HepG2 (cell line): Measurements from ENCODE around the gene GNRHR. TPM values are rescaled to one million over a fixed set of nuclear protein-coding genes. Genes with fewer than 3 reads are reported as not detected.

ENCODE experiments used
- ATF4 ChIP-seq, 2 experiments: fragments of 450-650 bp in 1 of 2; sonication (generic) in 1 of 2; formaldehyde crosslinking; IDR thresholded peaks; 2 replicates each; pipeline versions ENCODE4 v1.5.0 to v1.8.0; 2020 to 2022; ENCODE audit warnings: mild to moderate bottlenecking in 1 of 2, missing genetic modification reagents in 1 of 2
- GMEB2 ChIP-seq: IDR thresholded peaks from 2 replicates; pipeline ENCODE4 v1.6.1; 2016; ENCODE audit warnings: missing biosample characterization, missing genetic modification reagents, low read depth
- HNF4A ChIP-seq: sonication (generic); formaldehyde crosslinking; IDR thresholded peaks from 2 replicates; pipeline ENCODE4 v1.4.0; 2020; ENCODE audit warnings: missing genetic modification reagents
- HOMEZ ChIP-seq: IDR thresholded peaks from 2 replicates; pipeline ENCODE4 v1.6.1; 2016; ENCODE audit warnings: low read depth
- KAT7 ChIP-seq: IDR thresholded peaks from 2 replicates; pipeline ENCODE4 v1.6.1; 2018; ENCODE audit warnings: borderline replicate concordance, missing compliant biosample characterization
- KDM4B ChIP-seq: sonication (generic); formaldehyde crosslinking; IDR thresholded peaks from 2 replicates; pipeline ENCODE4 v1.4.0; 2020; ENCODE audit warnings: missing genetic modification reagents
- KLF9 ChIP-seq: IDR thresholded peaks from 2 replicates; pipeline ENCODE4 v1.6.1; 2016; ENCODE audit warnings: low read depth
- MAFF ChIP-seq: IDR thresholded peaks from 2 replicates; pipeline ENCODE4 v1.6.1; 2011; ENCODE audit warnings: low read depth, low read length, improper control_type of control experiment
- NFYC ChIP-seq: IDR thresholded peaks from 2 replicates; pipeline ENCODE4 v1.6.1; 2016; ENCODE audit warnings: missing genetic modification reagents, missing compliant biosample characterization
- RNF219 ChIP-seq: sonication (generic); formaldehyde crosslinking; IDR thresholded peaks from 2 replicates; pipeline ENCODE4 v1.5.0; 2020; ENCODE audit warnings: mild to moderate bottlenecking, missing genetic modification reagents
- RXRA ChIP-seq: sonication (generic); formaldehyde crosslinking; IDR thresholded peaks from 2 replicates; pipeline ENCODE4 v1.5.1; 2020; ENCODE audit warnings: missing genetic modification reagents
- RXRB ChIP-seq: IDR thresholded peaks from 2 replicates; pipeline ENCODE4 v1.6.1; 2016; ENCODE audit warnings: borderline replicate concordance, missing genetic modification reagents, missing compliant biosample characterization
- ZBTB26 ChIP-seq: IDR thresholded peaks from 2 replicates; pipeline ENCODE4 v1.6.1; 2016; ENCODE audit warnings: missing compliant biosample characterization, missing genetic modification reagents, borderline replicate concordance
- ZBTB38 ChIP-seq: sonication (generic); formaldehyde crosslinking; IDR thresholded peaks from 2 replicates; pipeline ENCODE4 v1.5.1; 2020; ENCODE audit warnings: mild to moderate bottlenecking, missing genetic modification reagents
- ZNF768 ChIP-seq: sonication (generic); formaldehyde crosslinking; IDR thresholded peaks from 2 replicates; pipeline ENCODE4 v1.4.0; 2020; ENCODE audit warnings: missing genetic modification reagents
- polyA plus RNA-seq, 8 experiments: library from polyadenylated mRNA; depleted of rRNA in 3 of 8; stranded (reverse) in 7 of 8; unstranded in 1 of 8; fragments of >200 nt; fragmentation: Illumina TruSeq in 4 of 8; extraction: Trizol in 4 of 8; gene quantifications; 2 replicates each; pipeline versions ENCODE4 v1.2.1 to v1.2.3, GENCODE V29; 2011 to 2016; ENCODE audit warnings: low read depth in 4 of 8, missing spikeins in 1 of 8, mixed read lengths in 1 of 8; ENCODE audit not compliant: insufficient read depth in 1 of 8
- total RNA-seq, 5 experiments: library from RNA; depleted of rRNA; stranded (reverse); fragments of >200 nt; fragmentation: Illumina TruSeq; extraction: Trizol; gene quantifications; 2 replicates each; pipeline ENCODE4 v1.2.3, GENCODE V29; 2016; ENCODE audit warnings: low read depth in 1 of 5
- TF ChIP-seq, protein P1 (sequence below): sonication (generic); formaldehyde crosslinking; conservative IDR thresholded peaks from 2 replicates; pipeline ENCODE4 v1.8.0; 2022; ENCODE audit warnings: low read depth, missing genetic modification reagents
- TF ChIP-seq, protein P2 (sequence below): IDR thresholded peaks from 2 replicates; pipeline ENCODE4 v1.6.1; 2018; ENCODE audit warnings: missing genetic modification reagents, mild to moderate bottlenecking, missing compliant biosample characterization

Gene GNRHR
- total and polyA plus RNA-seq, 2 of the 13 experiments (the other 11 are each of a cell fraction or from before 2014, with no cell fraction given), result not detected

DNA sequence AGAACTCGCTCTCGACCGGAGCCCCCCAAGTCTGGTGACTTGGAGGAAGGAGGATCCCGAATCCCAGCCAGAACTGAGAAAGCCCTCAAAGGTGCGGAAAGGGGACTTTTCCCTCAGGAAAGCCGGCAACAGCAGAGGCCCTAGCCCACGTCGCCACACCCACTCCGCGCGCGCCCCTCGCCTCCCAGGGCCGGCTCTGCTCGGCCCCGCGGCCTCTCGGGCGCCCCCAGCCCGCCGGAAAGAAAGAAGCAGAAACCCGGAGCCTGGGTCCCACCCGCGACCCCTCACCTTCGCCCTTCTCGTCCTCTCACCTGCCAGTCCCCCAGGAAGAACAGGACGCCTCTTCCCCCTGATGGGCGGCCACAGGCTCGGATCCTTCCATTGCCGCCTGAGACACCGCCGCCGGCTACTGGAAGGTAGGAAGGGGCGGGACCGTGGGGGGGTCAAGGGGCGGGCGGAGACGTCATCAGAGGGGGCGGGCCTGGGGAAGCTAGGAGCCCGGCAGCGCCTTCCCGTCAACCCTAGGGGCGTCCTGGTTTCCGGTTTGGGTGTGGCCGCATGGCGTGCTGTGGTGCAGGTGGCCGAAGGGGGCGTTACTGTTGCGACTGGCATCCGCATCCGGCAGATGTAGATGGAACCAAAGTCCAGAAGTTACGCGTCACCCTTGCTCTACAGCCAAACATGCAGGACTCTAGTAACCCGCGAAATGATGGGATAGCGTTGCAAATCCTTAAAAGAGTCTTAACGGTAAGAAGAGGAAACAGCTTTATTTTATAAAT lies 53.3 kb downstream of the GNRHR start, which contains the start of gene UBA6 (continued):
- TF ChIP-seq MAFF, result no peak
- TF ChIP-seq KDM4B (CRISPR knock-in tag), result peak; percentile 40; the same call in 1 of the 2 replicates
- peak; percentile 56 for TF ChIP-seq NFYC (CRISPR knock-in tag)
- TF ChIP-seq, protein P1, sequence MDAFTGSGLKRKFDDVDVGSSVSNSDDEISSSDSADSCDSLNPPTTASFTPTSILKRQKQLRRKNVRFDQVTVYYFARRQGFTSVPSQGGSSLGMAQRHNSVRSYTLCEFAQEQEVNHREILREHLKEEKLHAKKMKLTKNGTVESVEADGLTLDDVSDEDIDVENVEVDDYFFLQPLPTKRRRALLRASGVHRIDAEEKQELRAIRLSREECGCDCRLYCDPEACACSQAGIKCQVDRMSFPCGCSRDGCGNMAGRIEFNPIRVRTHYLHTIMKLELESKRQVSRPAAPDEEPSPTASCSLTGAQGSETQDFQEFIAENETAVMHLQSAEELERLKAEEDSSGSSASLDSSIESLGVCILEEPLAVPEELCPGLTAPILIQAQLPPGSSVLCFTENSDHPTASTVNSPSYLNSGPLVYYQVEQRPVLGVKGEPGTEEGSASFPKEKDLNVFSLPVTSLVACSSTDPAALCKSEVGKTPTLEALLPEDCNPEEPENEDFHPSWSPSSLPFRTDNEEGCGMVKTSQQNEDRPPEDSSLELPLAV (CRISPR knock-in tag), result no peak
- TF ChIP-seq KLF9 (CRISPR knock-in tag), result peak; percentile 89
- peak in 1 of 2 experiments; percentile 66; a peak in 1 of 4 replicates for TF ChIP-seq ATF4 (CRISPR knock-in tag; IDR thresholded peaks at IDR 0.05)
- TF ChIP-seq RXRA (CRISPR knock-in tag), result no peak; the same call in 1 of the 2 replicates
- peak; percentile 75 for TF ChIP-seq RXRB (CRISPR knock-in tag)
- no peak for TF ChIP-seq GMEB2 (CRISPR knock-in tag)
- peak; percentile 93 for TF ChIP-seq HNF4A (CRISPR knock-in tag)
- TF ChIP-seq ZBTB26 (CRISPR knock-in tag), result 0 out of 2 replicates have a peak, but pooled peaks have one; percentile 46
- TF ChIP-seq, protein P2, sequence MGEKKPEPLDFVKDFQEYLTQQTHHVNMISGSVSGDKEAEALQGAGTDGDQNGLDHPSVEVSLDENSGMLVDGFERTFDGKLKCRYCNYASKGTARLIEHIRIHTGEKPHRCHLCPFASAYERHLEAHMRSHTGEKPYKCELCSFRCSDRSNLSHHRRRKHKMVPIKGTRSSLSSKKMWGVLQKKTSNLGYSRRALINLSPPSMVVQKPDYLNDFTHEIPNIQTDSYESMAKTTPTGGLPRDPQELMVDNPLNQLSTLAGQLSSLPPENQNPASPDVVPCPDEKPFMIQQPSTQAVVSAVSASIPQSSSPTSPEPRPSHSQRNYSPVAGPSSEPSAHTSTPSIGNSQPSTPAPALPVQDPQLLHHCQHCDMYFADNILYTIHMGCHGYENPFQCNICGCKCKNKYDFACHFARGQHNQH (CRISPR knock-in tag), result peak; percentile 45; the same call in 1 of the 2 replicates
- TF ChIP-seq ZNF768 (CRISPR knock-in tag), result no peak; the same call in 1 of the 2 replicates
- peak; percentile 81 for TF ChIP-seq HOMEZ (CRISPR knock-in tag)
- peak; percentile 68; the same call in 1 of the 2 replicates for TF ChIP-seq KAT7
- no peak for TF ChIP-seq RNF219 (CRISPR knock-in tag)
- TF ChIP-seq ZBTB38 (CRISPR knock-in tag), result peak; percentile 68
